ENCODE measurements around the gene MFSD12. TPM values are rescaled to one million over a fixed set of nuclear protein-coding genes. Genes with fewer than 3 reads are reported as not detected.
"Not testable (repeated sequence)": the region's sequence is repeated elsewhere in the genome, so short reads cannot be mapped to it uniquely, and the experiment has no call there.

The MFSD12 gene
- total RNA-seq, 4 donors from 2014 or later, result 22.1 to 94.1 (median 42.2) TPM

DNA sequence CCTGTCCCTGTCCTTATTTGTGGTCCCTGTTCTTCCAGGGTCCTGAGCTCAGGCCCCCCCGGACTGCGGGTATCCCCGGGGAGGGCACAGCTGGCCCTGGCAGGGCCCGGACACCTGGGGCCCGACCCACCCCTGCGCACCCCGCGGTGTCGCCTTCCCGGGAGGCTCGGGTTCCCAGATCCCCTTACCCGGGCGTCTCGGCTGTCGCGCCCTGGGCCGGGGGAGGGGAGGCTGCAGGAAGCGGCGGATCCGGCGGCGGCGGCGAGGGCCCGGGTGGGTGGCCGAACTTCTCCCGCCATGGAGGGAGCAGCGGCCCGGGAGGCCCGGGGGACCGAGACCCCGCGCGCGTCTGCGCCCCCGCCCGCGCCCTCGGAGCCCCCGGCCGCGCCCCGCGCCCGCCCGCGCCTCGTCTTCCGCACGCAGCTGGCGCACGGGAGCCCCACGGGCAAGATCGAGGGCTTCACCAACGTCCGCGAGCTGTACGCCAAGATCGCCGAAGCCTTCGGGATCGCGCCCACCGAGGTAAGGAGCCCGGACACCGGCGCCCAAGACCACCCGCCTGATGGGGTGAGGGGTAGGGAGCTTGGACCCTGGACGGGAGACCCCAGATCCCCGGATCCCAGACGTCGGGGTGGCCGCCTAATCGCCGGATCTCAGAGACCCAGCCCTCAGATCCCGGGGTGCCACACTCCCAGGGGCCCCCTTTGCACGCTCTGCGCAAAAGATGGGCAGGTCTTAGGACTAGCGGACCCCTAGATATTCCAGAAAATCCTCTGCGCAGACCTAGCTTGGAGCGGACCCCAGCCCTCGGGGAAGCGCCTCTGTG lies 28.1 kb upstream of the MFSD12 start, which contains the start of gene GIPC3:
Gene GIPC3, plus strand, starts transcription at position 178 of the 826 bp plus-strand sequence. Its CDS starts 120 bp downstream, at position 298.
- Histone ChIP-seq H3K4me1 (peaks cover 0 to 28% (median 10%) of the 10 kb centered on the region in 3 donors), H3K4me3 (peak within 1 kb of the TSS; percentile 5 to 50), H3K27me3 (peaks cover 20% of the 10 kb centered on the region), H3K36me3 (peaks cover 0 to 4% of the 10 kb centered on the region in 2 donors), H3K27ac (peak within 1 kb of the TSS in 3 of 4 donors; percentile 66 to 76 (median 74)), H3K9me3 (no peaks in the 10 kb centered on the region)
- 0% methylated on average over 2 of the region's 84 CpGs; no CpG with 5 or more reads in 1 of the 2 donors for WGBS, 2 donors (ENCODE audit: low coverage in 1 of 2)
- TF ChIP-seq POLR2AphosphoS5 (IDR thresholded peaks at IDR 0.05) (no peak), POLR2A (IDR thresholded peaks at IDR 0.05) (no peak), EP300 (IDR thresholded peaks at IDR 0.05) (no peak)
- TF ChIP-seq, protein P1, sequence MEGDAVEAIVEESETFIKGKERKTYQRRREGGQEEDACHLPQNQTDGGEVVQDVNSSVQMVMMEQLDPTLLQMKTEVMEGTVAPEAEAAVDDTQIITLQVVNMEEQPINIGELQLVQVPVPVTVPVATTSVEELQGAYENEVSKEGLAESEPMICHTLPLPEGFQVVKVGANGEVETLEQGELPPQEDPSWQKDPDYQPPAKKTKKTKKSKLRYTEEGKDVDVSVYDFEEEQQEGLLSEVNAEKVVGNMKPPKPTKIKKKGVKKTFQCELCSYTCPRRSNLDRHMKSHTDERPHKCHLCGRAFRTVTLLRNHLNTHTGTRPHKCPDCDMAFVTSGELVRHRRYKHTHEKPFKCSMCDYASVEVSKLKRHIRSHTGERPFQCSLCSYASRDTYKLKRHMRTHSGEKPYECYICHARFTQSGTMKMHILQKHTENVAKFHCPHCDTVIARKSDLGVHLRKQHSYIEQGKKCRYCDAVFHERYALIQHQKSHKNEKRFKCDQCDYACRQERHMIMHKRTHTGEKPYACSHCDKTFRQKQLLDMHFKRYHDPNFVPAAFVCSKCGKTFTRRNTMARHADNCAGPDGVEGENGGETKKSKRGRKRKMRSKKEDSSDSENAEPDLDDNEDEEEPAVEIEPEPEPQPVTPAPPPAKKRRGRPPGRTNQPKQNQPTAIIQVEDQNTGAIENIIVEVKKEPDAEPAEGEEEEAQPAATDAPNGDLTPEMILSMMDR (IDR thresholded peaks at IDR 0.05), result no peak
- peak; percentile 21 for ATAC-seq

DNA sequence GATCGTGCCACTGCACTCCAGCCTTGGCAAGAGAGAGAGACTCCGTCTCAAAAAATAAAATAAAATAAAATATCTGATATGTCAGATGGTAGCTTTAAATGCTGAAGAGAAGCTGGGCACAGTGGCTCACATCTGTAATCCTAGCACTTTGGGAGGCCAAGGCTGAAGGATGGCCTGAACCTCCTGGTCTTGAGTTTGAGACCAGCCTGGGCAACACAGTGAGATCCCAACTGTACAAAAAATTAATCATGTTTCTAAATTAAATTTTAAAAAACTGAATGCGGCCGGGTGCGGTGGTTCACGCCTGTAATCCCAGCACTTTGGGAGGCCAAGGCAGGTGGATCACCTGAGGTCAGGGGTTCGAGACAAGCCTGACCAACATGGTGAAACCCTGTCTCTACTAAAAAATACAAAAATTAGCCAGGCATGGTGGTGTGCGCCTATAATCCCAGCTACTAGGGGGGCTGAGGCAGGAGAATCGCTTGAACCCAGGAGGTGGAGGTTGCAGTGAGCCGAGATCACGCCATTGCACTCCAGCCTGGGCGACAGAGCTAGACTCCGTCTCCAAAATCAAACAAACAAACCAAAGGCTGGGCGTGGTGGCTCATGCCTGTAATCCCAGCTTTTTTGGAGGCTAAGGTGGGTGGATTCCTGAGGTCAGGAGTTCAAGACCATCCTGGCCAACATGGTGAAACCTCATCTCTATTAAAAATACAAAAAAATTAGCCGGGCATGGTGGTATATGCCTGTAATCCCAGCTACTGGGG lies 26.8 kb upstream of the MFSD12 start:
- not testable (repeated sequence) for H3K9me3 ChIP-seq, ATAC-seq, H3K27ac ChIP-seq, H3K36me3 ChIP-seq, H3K4me3 ChIP-seq
- whole genome bisulfite sequencing, 2 donors (ENCODE audit: low coverage in 1 of 2), result 84 to 87% methylated on average over 9 to 15 of the region's 15 CpGs
- Histone ChIP-seq H3K27me3 (peaks cover 20% of the 10 kb centered on the region), H3K4me1 (peaks cover 0 to 41% (median 10%) of the 10 kb centered on the region in 3 donors)

DNA sequence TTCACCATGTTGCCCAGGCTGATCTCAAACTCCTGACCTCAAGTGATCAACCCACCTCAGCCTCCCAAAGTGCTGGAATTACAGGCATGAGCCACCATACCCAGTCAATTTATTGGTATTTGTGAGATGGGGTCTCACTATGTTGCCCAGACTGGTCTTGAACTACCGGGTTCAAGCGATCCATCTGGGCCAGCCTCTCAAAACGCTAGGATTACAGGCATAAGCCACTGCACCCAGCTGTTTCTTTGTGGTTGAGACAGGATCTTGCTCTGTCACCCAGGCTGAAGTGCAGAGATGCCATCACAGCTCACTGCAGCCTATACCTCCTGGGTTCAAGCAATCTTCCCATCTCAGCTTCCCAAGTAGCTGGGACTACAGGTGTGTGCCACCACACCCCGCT lies 24.4 kb upstream of the MFSD12 start:
- H3K9me3 ChIP-seq, H3K4me3 ChIP-seq, H3K36me3 ChIP-seq, ATAC-seq: not testable (repeated sequence)
- Histone ChIP-seq H3K27me3 (peaks cover 20% of the 10 kb centered on the region), H3K27ac (peak overlapping the region in 2 of 4 donors; percentile 80 to 83), H3K4me1 (peaks cover 0 to 44% (median 10%) of the 10 kb centered on the region in 3 donors)
- WGBS, 2 donors (ENCODE audit: low coverage in 1 of 2), result 80 to 100% methylated on average over 1 of the region's 4 CpGs

DNA sequence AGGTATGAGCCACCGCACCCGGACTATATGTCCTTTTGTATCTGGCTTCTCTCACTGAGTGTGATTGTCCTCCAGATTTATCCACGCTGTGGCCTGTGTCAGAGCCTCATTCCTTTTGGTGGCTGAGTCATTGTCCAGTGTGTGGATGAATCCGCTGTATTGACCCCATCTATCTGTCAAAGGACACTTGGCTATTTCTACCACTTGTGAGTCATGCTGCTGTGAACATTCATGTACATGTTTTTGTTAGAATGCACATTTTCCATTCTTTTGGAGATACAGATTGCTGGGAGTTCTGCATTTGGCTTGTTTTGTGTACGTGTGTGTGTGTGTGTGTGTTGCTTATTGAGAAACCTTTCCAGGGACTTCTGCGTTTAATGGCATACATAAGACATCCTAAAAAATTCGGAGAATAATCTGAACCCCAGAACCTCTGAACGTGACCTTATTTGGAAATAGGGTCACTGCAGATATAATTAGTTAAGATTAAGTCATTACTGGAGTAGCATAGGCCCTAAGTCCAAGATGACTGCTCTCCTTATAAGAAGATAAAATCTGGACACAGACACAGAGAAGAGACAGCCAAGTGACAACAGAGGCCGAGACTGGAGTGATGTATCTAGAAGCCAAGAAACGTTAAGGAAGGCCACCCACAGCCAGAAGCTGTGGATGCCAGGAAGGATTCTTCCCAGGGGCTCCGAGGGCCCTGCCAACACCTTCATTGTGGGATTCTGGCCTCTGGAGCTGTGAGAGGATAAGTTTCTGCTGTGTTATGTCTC lies 23.0 kb upstream of the MFSD12 start:
- H3K27ac ChIP-seq, result peak overlapping the region in 3 of 4 donors; percentile 70 to 83 (median 80)
- WGBS, 2 donors (ENCODE audit: low coverage in 1 of 2), result 18 to 36% methylated on average over 7 to 11 of the region's 11 CpGs
- H3K4me3 ChIP-seq, result no peak overlapping the region
- no peak for TF ChIP-seq POLR2A (IDR thresholded peaks at IDR 0.05)
- TF ChIP-seq, protein P1 (IDR thresholded peaks at IDR 0.05), result no peak
- no peak for TF ChIP-seq EP300 (IDR thresholded peaks at IDR 0.05)
- peak; percentile 66 for TF ChIP-seq POLR2AphosphoS5 (IDR thresholded peaks at IDR 0.05)
- peak; percentile 60 for ATAC-seq
- H3K9me3 ChIP-seq, result no peaks in the 10 kb centered on the region
- peaks cover 9% of the 10 kb centered on the region for H3K27me3 ChIP-seq
- peaks cover 0 to 8% of the 10 kb centered on the region in 2 donors for H3K36me3 ChIP-seq
- peaks cover 0 to 44% (median 9%) of the 10 kb centered on the region in 3 donors for H3K4me1 ChIP-seq

DNA sequence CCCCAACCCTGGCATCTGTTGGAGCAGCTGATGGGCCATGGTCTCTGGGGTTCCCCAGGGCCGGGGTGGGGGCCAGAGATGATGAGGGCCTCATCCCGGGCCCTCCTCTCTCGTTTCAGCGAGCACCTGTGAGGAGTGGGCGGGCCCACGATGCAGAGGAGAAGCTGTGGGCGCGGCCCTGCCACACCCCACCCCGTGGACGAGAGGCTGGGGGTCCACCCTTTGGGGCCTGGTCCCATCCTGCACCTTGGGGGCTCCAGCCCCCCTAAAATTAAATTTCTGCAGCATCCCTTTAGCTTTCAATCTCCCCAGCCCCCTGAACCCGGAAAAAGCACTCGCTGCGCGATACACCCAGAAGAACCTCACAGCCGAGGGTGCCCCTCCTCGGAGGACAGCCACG lies 21.0 kb upstream of the MFSD12 start:
- WGBS, 2 donors (ENCODE audit: low coverage in 1 of 2), result no CpG with 5 or more reads among the region's 17 CpGs
- Histone ChIP-seq H3K27me3 (no peaks in the 10 kb centered on the region), H3K4me3 (no peak overlapping the region), H3K36me3 (peaks cover 0 to 12% of the 10 kb centered on the region in 2 donors), H3K9me3 (no peaks in the 10 kb centered on the region), H3K4me1 (peaks cover 0 to 58% (median 14%) of the 10 kb centered on the region in 3 donors), H3K27ac (peak overlapping the region in 3 of 4 donors; percentile 80 to 83 (median 83))
- no peak for TF ChIP-seq POLR2A (IDR thresholded peaks at IDR 0.05)
- no peak for ATAC-seq

All from gastroesophageal sphincter (tissue), 4 donors.